Measurements from ENCODE around the gene AZIN2.
"Not testable (repeated sequence)": the region's sequence is repeated elsewhere in the genome, so short reads cannot be mapped to it uniquely, and the experiment has no call there.

AZIN2 gene

DNA sequence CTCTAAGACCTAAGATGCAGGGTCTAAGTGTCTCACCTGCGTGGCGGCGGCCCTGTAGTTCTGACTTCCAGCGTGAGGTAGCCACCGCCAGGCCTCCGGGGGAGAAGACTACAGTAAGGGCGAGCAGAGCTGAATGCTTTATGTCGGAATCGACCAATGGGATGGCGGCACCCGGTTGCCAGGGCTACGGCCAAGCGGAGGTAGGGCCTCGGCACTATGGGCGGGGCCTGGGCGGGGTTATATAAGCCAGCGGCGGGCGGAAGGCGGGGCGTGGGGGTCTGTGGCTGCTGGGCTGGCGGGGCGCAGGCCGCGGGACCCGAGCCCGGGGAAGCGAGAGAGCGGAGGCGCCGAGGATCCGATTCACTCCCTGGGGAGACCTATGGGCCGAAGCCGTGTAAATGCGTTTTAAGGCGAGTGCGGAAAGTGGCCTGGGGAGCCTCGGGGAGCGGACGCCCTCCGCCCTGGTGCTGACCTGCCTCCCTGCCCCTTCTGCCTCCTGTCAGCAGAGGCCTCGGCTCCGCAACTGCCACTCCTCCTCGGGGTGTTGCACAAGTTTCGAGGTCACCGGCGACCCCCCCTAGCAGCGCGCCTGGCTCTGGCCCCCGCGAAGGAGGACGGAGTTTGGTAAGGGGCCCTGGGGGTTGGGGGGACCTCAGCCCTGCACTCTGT, at the start of gene AZIN2:
TSS of gene AZIN2 (plus strand) at position 269 of the 669 bp plus-strand sequence. CDS start 1,097 bp downstream, outside the sequence.
- DNase-seq, result peak; percentile 80

- no peak for DNase-seq
Observed at GRCh38 chr1:33031506-33031905, 49.4 kb upstream of the AZIN2 start.

- DNase-seq, result no peak
Observed at GRCh38 chr1:33032126-33032869, 48.7 kb upstream of the AZIN2 start.

GRCh38 chr1:33036051-33036525, 44.9 kb upstream of the AZIN2 start:
- DNase-seq, result no peak

- DNase-seq, result peak; percentile 97
Observed at GRCh38 chr1:33036526-33037503, 44.1 kb upstream of the AZIN2 start, which contains the start of gene AK2. TSS of gene AK2 (minus strand) at chr1:33036883. CDS start at chr1:33036828, 55 bp downstream.

DNA sequence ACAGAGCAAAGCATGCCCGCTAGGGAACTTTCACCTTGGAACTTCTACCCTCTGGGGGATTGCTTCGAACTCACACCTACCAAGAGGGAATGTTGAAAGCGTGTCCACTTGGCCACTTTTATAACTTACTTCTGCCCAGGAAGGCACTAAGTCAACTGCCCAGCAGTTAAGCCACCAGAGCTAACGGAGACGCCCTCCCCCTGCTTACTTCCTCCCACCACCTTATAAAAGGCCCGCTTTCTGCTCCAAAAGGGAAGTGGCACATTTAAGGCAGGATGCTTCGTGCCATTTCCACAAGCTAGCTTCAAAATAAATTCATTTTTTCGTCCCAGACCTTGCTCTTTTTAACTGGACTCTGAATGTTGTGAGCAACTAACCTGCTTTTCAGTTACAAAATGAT, 41.1 kb upstream of the AZIN2 start:
- DNase-seq, result no peak

GRCh38 chr1:33041026-33041425, 39.9 kb upstream of the AZIN2 start:
- DNase-seq, result no peak

- peak; percentile 65 for DNase-seq
Observed at GRCh38 chr1:33042831-33043230, 38.1 kb upstream of the AZIN2 start.

DNA sequence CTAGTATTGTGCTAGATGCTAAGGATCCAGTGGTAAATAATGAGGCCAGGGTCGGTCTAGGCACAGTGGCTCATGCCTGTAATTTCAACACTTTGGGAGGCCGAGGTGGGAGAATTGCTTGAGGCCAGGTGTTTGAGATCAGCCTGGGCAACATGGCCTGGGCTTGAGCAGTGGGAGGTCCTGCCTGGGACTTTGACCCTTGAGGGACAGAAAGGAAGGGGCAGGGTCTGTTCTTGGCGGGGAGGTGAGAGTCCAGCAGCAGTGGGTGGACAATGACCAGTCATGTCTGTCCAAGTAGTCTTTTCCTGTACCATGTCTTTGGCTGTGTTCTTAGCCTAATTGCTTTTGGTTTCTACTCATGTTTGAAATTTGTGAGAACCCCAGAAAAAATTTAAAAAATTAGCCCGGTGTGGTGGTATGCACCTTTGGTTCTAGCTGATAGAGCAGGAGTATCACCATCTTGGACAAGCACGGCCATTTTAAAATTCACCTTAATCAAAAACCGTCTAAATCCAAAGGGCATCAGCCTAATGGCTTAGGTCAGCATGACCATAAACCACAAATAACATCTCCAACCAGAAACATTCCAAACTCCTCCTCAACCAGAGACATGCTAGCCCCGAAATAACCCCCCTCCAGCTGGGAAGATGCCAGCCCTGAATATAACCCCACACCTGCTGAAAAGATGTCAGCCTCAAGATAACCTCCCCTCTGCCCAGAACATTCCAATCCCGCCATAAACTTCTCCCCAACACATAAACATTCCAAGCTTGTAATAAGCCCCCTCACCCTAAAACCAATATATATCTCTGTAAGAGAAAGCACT, 37.5 kb upstream of the AZIN2 start:
- DNase-seq, result no peak

DNA sequence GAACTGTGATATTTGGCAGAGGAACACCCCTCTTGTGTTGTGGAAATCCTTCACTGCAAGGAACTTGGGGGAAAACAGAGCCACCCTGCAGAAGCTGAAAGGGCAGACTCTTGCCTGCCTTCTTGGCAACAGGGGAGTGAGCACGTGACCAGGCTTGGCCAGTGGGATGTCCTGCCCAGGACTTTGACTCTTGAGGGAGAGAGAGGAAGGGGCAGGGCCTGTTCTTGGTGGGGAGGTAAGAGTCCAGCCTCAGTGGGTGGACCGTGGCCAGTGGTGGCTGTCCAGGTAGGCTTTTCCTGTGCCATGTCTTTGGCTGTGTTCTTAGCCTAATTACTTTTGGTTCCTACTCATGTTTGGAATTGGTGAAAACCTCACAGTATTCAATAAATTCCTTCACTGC, 35.7 kb upstream of the AZIN2 start:
- DNase-seq, result no peak

GRCh38 chr1:33045814-33046213, 35.1 kb upstream of the AZIN2 start:
- DNase-seq, result no peak

- DNase-seq, result not testable (repeated sequence)
Observed at GRCh38 chr1:33046234-33046633, 34.7 kb upstream of the AZIN2 start.

- no peak for DNase-seq
Observed at GRCh38 chr1:33047290-33047689, 33.7 kb upstream of the AZIN2 start.

- no peak for DNase-seq
Observed at GRCh38 chr1:33047839-33048305, 33.1 kb upstream of the AZIN2 start.

- no peak for DNase-seq
Observed at GRCh38 chr1:33048426-33048825, 32.5 kb upstream of the AZIN2 start.

GRCh38 chr1:33049371-33049770, 31.6 kb upstream of the AZIN2 start:
- DNase-seq, result no peak

DNA sequence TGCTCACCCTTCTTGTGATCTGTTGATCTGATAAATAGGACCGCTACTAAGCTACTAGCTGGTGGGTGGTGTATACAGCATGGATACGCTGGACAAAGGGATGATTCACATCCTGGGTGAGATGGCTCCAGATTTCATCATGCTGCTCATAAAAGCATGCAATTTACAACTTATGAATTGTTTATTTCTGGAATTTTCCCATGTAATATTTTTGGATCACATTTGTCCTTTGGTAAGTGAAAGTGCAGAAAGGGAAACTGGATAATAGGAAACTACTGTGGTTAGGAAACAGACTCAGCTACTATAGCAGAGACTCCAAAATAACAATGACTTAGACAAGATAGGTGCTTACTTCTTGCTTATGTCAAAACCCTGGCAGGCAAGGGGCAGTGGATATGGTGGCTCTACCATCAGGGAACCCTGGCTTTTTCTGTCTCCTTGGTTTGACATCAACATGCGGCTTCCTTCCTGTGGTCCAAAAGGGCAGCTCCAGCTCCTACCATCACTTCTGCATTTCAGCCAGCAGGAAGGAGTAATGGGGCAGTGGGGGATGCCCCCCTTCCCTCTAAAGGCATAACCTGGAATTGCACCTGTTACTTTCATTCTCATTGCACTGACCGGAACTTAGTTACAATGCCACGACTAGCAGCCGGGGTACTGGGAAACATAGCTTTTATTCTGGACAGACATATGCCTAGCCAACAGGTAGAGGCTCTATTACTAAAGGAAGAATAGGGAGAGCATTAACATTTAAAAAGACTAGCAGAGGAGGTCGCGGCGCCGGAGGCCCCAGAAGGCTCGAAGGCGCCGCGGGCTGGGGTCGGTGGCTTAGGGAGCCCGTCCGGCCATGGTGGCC, 30.5 kb upstream of the AZIN2 start:
- no peak for DNase-seq

GRCh38 chr1:33055210-33056008, 25.5 kb upstream of the AZIN2 start:
- DNase-seq, result peak; percentile 21

DNA sequence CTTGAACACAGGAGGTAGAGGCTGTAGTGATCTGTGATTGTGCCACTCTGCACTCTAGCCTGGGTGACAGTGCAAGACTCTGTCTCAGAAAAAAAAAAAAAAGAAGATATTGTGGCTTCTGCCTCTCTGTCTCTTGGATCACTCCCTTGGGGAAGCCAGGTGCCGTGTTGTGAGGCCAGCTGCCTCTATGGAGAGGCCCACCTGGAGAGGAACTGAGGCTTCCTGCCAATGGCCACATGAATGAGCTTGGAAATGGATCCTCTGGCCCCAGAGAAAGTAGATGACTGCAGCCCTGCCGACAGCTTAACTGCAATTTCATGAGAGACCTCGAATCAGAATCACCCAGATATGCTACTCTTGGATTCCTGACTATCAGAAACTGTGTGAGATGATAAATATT, 24.5 kb upstream of the AZIN2 start:
- no peak for DNase-seq

GRCh38 chr1:33057095-33057494, 23.9 kb upstream of the AZIN2 start:
- no peak for DNase-seq
